VCaP (cell line): ENCODE data around the gene ASTL.

ENCODE experiments used
- H3K27ac ChIP-seq: fragments of 450-650 bp; 2 replicates; pipeline ENCODE4 v1.5.1; 2017
- CTCF ChIP-seq: fragments of 450-650 bp; conservative IDR thresholded peaks from 2 replicates; pipeline ENCODE4 v1.5.1; 2017; ENCODE audit warnings: mild to moderate bottlenecking, moderate library complexity

Gene ASTL

DNA sequence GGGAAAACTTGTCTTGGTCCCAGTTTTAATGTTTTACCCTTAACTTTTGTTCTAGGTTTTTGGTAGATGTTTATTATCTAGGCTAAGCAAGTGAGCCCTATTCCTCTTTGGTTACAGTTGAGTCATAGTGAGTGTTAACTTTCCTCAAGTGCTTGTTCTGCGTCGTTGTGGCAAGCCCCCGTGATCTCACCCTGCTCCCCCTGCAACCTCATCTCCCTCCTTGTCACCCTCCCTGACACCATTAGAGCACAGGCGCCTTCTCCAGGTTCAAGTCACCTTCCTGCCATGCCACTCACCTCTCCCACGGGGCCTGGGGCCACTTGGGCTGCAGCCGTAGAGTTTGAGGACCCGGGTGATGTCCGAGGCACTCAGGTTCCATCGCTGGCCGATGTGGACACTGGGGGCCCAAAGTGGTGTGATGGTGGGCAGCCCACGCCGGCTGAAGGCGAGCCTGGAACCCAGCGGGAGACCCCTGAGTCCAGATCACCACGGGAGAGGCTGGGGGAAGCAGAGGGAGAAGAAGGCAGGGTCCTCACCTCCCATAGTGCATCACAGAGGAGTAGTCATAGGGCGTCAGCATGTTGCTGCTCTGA is 8.7 kb downstream of the ASTL start:
- no peak for TF ChIP-seq CTCF

DNA sequence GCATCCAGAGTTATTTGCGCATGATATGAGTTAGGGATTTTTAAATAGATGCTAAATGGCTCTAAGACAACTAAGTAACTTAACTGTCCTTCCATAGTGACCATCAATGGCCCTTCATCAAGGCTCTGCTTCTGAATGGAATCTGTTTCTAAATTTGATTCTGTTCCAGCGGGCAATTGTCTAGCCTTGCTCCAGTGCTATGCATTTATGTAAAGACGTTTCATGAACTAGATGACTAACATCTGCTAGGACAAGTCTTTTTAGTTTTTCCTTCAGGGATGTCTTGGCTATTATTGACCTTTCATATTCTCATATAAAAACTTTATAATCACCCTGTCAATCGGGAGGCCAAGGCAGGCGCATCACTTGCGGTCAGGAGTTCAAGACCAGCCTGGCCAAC is 9.8 kb downstream of the ASTL start:
- no peak overlapping the region for H3K27ac ChIP-seq
- TF ChIP-seq CTCF = no peak

More for the DNA sequence above, 8.7 kb downstream of the ASTL start:
- no peak overlapping the region for H3K27ac ChIP-seq

DNA sequence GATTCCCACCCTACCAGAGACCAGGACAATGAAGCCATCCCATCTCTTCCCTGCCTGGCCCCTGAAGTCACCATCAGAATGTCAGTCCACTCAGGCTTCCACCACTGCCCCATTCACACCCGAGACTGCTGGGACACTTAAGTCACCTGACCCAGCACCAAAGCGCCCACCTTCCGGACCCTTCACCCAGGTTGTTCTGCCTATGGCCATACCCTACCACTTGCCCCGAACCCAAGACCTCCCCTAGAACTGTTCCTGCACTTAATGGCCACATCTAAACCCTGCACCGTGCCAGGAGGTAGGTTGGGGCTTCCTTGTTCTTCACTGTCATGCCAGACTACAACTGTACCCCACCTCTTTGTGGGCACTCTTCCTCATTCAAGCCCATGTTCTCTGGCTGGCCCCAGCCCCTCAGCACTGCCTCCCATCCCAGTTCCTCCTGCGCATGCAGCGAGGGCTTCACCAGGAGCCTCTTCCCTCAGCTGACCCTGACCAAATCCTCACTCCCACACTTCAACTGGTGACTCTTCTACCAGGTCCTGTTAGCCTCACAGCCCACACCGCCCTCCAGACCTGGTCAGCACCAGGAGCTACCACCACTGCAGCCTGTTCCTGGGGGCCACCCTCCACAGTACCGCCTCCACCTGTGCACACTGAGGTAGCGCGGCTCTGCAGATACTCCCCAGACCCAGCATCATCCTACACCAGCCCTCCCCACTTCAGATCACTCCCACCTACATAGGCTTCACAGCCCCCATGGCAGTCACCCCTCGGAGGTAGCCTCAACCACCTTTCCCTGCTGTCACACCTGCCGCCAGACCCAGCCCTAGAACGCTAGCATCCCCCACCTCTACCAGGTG is 13.7 kb downstream of the ASTL start:
- TF ChIP-seq CTCF = no peak

GRCh38 chr2:96123936-96124335 is 14.4 kb downstream of the ASTL start:
- no peak overlapping the region for H3K27ac ChIP-seq
- no peak for TF ChIP-seq CTCF

More for the DNA sequence above, 13.7 kb downstream of the ASTL start:
- no peak overlapping the region for H3K27ac ChIP-seq

DNA sequence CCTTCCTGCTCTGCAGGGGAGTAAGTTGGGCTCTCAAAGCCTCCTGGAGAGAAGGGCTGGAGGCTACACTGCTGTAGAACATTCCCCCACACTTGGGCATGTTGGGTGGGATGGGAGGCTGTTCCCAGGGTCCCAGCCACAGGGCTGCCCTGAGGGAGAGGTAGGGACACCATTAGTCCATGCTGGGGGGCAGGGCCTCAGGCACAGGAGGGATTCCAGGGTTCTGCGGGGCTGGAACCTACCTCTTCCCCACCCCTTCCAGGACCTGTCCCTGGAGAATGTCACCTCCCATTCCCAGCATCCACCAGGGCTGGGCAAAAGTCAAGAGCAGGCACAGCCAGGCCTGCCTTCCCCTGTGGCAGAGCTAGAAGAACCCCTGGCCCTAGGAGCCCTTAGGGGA is 15.0 kb downstream of the ASTL start:
- TF ChIP-seq CTCF = no peak
- H3K27ac ChIP-seq = no peak overlapping the region

DNA sequence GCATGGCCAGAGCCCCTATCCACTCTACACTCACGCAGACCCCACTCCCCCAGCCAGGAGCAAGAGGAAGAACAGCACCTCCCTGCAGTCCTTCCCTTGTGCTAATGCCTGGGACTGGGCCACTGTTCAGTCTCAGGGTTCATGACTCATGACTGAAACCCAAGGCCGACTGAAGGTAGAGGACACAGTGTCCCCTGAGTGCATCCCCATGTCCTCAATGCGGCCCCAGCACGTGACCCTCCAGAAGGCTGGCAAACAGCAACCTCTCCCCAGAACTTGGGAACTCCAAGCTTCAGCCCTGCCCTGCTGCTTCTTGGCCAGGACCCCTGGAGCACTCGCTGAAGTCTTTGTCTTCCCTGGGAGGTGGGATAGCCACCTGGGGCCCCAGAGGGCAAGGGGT is 15.9 kb downstream of the ASTL start:
- TF ChIP-seq CTCF = no peak
- H3K27ac ChIP-seq = no peak overlapping the region

DNA sequence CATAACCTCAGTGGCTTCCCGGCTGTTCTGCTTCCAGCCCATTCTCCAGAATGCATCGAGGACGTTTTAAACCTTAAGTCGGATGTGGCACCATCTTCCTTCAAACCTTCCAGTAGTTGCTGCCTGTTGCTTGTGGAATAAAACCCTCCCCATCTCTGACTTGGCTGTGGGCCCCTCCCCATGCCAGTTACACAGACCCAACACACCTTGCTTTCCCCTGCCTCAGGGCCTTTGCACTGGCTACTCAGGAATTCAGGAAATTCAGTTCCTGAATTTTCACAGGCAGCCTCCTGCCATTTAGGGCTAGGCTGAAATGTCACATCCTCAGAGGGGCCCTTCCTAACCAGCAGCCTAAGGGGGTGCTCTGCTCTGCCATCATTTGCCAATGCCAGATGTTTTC is 16.9 kb downstream of the ASTL start:
- TF ChIP-seq CTCF = no peak
- no peak overlapping the region for H3K27ac ChIP-seq
